HG03280 (cell line): ENCODE measurements around the gene RBCK1.
"Not testable (repeated sequence)": the region's sequence is repeated elsewhere in the genome, so short reads cannot be mapped to it uniquely, and the experiment has no call there.

ENCODE experiments used
- ATAC-seq: cut with Tn5 transposase; IDR thresholded peaks from one replicate; pipeline ENCODE4 v1.9.1; 2021; ENCODE audit warnings: mild to moderate bottlenecking, moderate library complexity; ENCODE audit not compliant: unreplicated experiment

RBCK1 gene

GRCh38 chr20:407953-408842, at the start of gene RBCK1:
TSS of gene RBCK1 (plus strand) at chr20:408299. CDS start at chr20:408758, 459 bp downstream.
- peak; percentile 67 for ATAC-seq

- no peak for ATAC-seq
Measured at GRCh38 chr20:358891-359555, 49.1 kb upstream of the RBCK1 start.

GRCh38 chr20:361561-361960, 46.5 kb upstream of the RBCK1 start:
- no peak for ATAC-seq

- no peak for ATAC-seq
Measured at GRCh38 chr20:362271-363254, 45.5 kb upstream of the RBCK1 start.

- ATAC-seq = no peak
Measured at GRCh38 chr20:363319-364078, 44.6 kb upstream of the RBCK1 start.

- ATAC-seq = no peak
Measured at GRCh38 chr20:364905-365794, 42.9 kb upstream of the RBCK1 start.

GRCh38 chr20:366041-366718, 41.9 kb upstream of the RBCK1 start:
- no peak for ATAC-seq

GRCh38 chr20:366719-367485, 41.2 kb upstream of the RBCK1 start:
- ATAC-seq = no peak

- no peak for ATAC-seq
Measured at GRCh38 chr20:367486-367887, 40.6 kb upstream of the RBCK1 start.

GRCh38 chr20:368915-369314, 39.2 kb upstream of the RBCK1 start:
- ATAC-seq = no peak

GRCh38 chr20:370151-370600, 37.9 kb upstream of the RBCK1 start:
- ATAC-seq = no peak

- ATAC-seq = no peak
Measured at GRCh38 chr20:370977-371754, 36.9 kb upstream of the RBCK1 start.

- ATAC-seq = no peak
Measured at GRCh38 chr20:371755-372542, 36.1 kb upstream of the RBCK1 start.

- not testable (repeated sequence) for ATAC-seq
Measured at GRCh38 chr20:372543-373082, 35.5 kb upstream of the RBCK1 start.

GRCh38 chr20:373171-373890, 34.8 kb upstream of the RBCK1 start:
- ATAC-seq = no peak
